ENCODE data around the gene PTPRO.

PTPRO gene

GRCh38 chr12:15355766-15356165 lies 33.5 kb downstream of the PTPRO start:
- no peak for DNase-seq

GRCh38 chr12:15356951-15357364 lies 34.6 kb downstream of the PTPRO start:
- DNase-seq, result no peak

GRCh38 chr12:15364221-15365160 lies 42.2 kb downstream of the PTPRO start:
- no peak for DNase-seq

- no peak for DNase-seq
These were observed 46.5 kb downstream of the PTPRO start for GRCh38 chr12:15368812-15369211.

GRCh38 chr12:15372352-15372751 lies 50.0 kb downstream of the PTPRO start:
- DNase-seq, result no peak

- no peak for DNase-seq
These were observed 65.5 kb downstream of the PTPRO start for GRCh38 chr12:15387772-15388171.

- no peak for DNase-seq
These were observed 67.3 kb downstream of the PTPRO start for GRCh38 chr12:15389561-15389960.

GRCh38 chr12:15393037-15393436 lies 70.7 kb downstream of the PTPRO start:
- no peak for DNase-seq

- no peak for DNase-seq
These were observed 71.7 kb downstream of the PTPRO start for GRCh38 chr12:15393995-15394394.

- DNase-seq, result no peak
These were observed 82.2 kb downstream of the PTPRO start for GRCh38 chr12:15404485-15404884.

- DNase-seq, result no peak
These were observed 83.3 kb downstream of the PTPRO start for GRCh38 chr12:15405606-15406005.

- no peak for DNase-seq
These were observed 84.7 kb downstream of the PTPRO start for GRCh38 chr12:15407025-15407424.

- DNase-seq, result no peak
These were observed 89.5 kb downstream of the PTPRO start for GRCh38 chr12:15411842-15412241.

- no peak for DNase-seq
These were observed 95.4 kb downstream of the PTPRO start for GRCh38 chr12:15417691-15418090.

- no peak for DNase-seq
These were observed 101.3 kb downstream of the PTPRO start for GRCh38 chr12:15423629-15424028.

GRCh38 chr12:15427913-15428312 lies 105.6 kb downstream of the PTPRO start:
- no peak for DNase-seq

- no peak for DNase-seq
These were observed 106.3 kb downstream of the PTPRO start for GRCh38 chr12:15428632-15429031.

GRCh38 chr12:15429262-15429661 lies 107.0 kb downstream of the PTPRO start:
- DNase-seq, result no peak

- DNase-seq, result no peak
These were observed 113.3 kb downstream of the PTPRO start for GRCh38 chr12:15435597-15435996.

GRCh38 chr12:15439459-15439858 lies 117.2 kb downstream of the PTPRO start:
- DNase-seq, result no peak

GRCh38 chr12:15443050-15443449 lies 120.7 kb downstream of the PTPRO start:
- no peak for DNase-seq

GRCh38 chr12:15443611-15444010 lies 121.3 kb downstream of the PTPRO start:
- no peak for DNase-seq

- DNase-seq, result no peak
These were observed 122.2 kb downstream of the PTPRO start for GRCh38 chr12:15444523-15444922.

- no peak for DNase-seq
These were observed 124.5 kb downstream of the PTPRO start for GRCh38 chr12:15446807-15447206.

GRCh38 chr12:15453613-15454012 lies 131.3 kb downstream of the PTPRO start:
- DNase-seq, result no peak
